Mammary epithelial cell (primary cell): ENCODE data around the gene MYO5C.

Experiments used
- CTCF ChIP-seq, 2 donors: IDR thresholded peaks in 1 of 2; conservative IDR thresholded peaks in 1 of 2; 2 replicates each; pipeline ENCODE4 v1.5.1; 2011 to 2012; ENCODE audit warnings: inconsistent platforms in 2 of 2, low read length in 2 of 2, mild to moderate bottlenecking in 2 of 2, control low read depth in 1 of 2, low read depth in 1 of 2; ENCODE audit not compliant: insufficient read depth in 1 of 2; ENCODE audit errors: extremely low read depth in 1 of 2
- EZH2 ChIP-seq: IDR thresholded peaks from 2 replicates; pipeline ENCODE4 v1.6.1; 2012; ENCODE audit warnings: low read length, inconsistent platforms, borderline replicate concordance

GRCh38 chr15:52263563-52264282 is 31.9 kb downstream of the MYO5C start:
- no peak for TF ChIP-seq CTCF (conservative IDR thresholded peaks at IDR 0.05 in 1 of 2, IDR thresholded peaks at IDR 0.05 in 1 of 2; ENCODE audit: extremely low read depth in 1 of 2, insufficient read depth in 1 of 2, low read depth in 1 of 2, low read length in 2 of 2)
- no peak for TF ChIP-seq EZH2
